ENCODE results near the gene QRICH1. TPM values are rescaled to one million over a fixed set of nuclear protein-coding genes. Genes with fewer than 3 reads are reported as not detected.

Gene QRICH1
- polyA plus RNA-seq, 3 donors = 9.3 to 150 (median 16.1) TPM

- TF ChIP-seq, protein P1, sequence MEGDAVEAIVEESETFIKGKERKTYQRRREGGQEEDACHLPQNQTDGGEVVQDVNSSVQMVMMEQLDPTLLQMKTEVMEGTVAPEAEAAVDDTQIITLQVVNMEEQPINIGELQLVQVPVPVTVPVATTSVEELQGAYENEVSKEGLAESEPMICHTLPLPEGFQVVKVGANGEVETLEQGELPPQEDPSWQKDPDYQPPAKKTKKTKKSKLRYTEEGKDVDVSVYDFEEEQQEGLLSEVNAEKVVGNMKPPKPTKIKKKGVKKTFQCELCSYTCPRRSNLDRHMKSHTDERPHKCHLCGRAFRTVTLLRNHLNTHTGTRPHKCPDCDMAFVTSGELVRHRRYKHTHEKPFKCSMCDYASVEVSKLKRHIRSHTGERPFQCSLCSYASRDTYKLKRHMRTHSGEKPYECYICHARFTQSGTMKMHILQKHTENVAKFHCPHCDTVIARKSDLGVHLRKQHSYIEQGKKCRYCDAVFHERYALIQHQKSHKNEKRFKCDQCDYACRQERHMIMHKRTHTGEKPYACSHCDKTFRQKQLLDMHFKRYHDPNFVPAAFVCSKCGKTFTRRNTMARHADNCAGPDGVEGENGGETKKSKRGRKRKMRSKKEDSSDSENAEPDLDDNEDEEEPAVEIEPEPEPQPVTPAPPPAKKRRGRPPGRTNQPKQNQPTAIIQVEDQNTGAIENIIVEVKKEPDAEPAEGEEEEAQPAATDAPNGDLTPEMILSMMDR (IDR thresholded peaks at IDR 0.05) = no peak
- Mint-ChIP-seq H3K9me3 (no peaks in the 10 kb centered on the region), H3K27me3 (ENCODE audit: low read depth in 3 of 3) (no peaks in the 10 kb centered on the region), H3K36me3 (peaks cover 62 to 63% of the 10 kb centered on the region in 2 donors), H3K4me1 (peaks cover 25% of the 10 kb centered on the region), H3K4me3 (peak overlapping the region; percentile 79 to 91), H3K27ac (peak overlapping the region in 6 of 7 donors; percentile 59 to 98 (median 96))
- intact Hi-C loops (cut with micrococcal nuclease) = no loop called here
- peak overlapping the region; percentile 78 for H3K4me2 ChIP-seq (replicated peaks; ENCODE audit: extremely low read depth, low read length, poor library complexity, severe bottlenecking)
- no CpG with 5 or more reads among the region's 4 CpGs for WGBS (ENCODE audit: insufficient coverage)
- H3K4me3 ChIP-seq (replicated peaks in 1 of 3; ENCODE audit: low read depth in 2 of 3, low read length in 3 of 3) = peak overlapping the region in 1 of 3 experiments; percentile 76
- H3K36me3 ChIP-seq (replicated peaks in 1 of 2; ENCODE audit: control insufficient read depth in 1 of 2, insufficient read depth in 2 of 2, low read length in 2 of 2) = peaks cover 62 to 69% of the 10 kb centered on the region in 2 donors
- peak overlapping the region; percentile 75 for H3K9ac ChIP-seq (ENCODE audit: insufficient read depth, low read length, poor library complexity, severe bottlenecking)
- no peaks in the 10 kb centered on the region for H3K27me3 ChIP-seq (ENCODE audit: control insufficient read depth in 2 of 2, insufficient read depth in 2 of 2, low read length in 2 of 2)
- H3K4me1 ChIP-seq (ENCODE audit: control insufficient read depth in 1 of 2, insufficient read depth in 2 of 2, low read length in 2 of 2) = peaks cover 15 to 22% of the 10 kb centered on the region in 2 donors
- H4K20me1 ChIP-seq (ENCODE audit: insufficient read depth, low read length) = no peaks in the 10 kb centered on the region
- no peaks in the 10 kb centered on the region for H3K9me3 ChIP-seq (replicated peaks in 1 of 2; ENCODE audit: control insufficient read depth in 1 of 2, insufficient read depth in 1 of 2, low read length in 2 of 2)
- DNase-seq = no peak
- H3K79me2 ChIP-seq (ENCODE audit: insufficient read depth, low read length) = peaks cover 35% of the 10 kb centered on the region
- H3K27ac ChIP-seq (ENCODE audit: low read depth in 1 of 2, low read length in 2 of 2) = peak overlapping the region in 1 of 2 donors; percentile 92
- no peak overlapping the region for H2AFZ ChIP-seq (ENCODE audit: insufficient read depth, low read depth, low read length, poor library complexity, severe bottlenecking)
These were observed 65.6 kb downstream of the QRICH1 start for GRCh38 chr3:49028298-49028672.

GRCh38 chr3:49027634-49028033, 66.2 kb downstream of the QRICH1 start:
- no peaks in the 10 kb centered on the region for H4K20me1 ChIP-seq (ENCODE audit: insufficient read depth, low read length)
- peaks cover 57 to 68% of the 10 kb centered on the region in 2 donors for H3K36me3 ChIP-seq (replicated peaks in 1 of 2; ENCODE audit: control insufficient read depth in 1 of 2, insufficient read depth in 2 of 2, low read length in 2 of 2)
- Mint-ChIP-seq H3K4me3 (no peak overlapping the region), H3K27me3 (ENCODE audit: low read depth in 3 of 3) (no peaks in the 10 kb centered on the region), H3K4me1 (peaks cover 32% of the 10 kb centered on the region), H3K36me3 (peaks cover 59 to 60% of the 10 kb centered on the region in 2 donors), H3K27ac (peak overlapping the region in 3 of 7 donors; percentile 7 to 88 (median 7)), H3K9me3 (no peaks in the 10 kb centered on the region)
- no peak overlapping the region for H3K9ac ChIP-seq (ENCODE audit: insufficient read depth, low read length, poor library complexity, severe bottlenecking)
- H3K4me2 ChIP-seq (replicated peaks; ENCODE audit: extremely low read depth, low read length, poor library complexity, severe bottlenecking) = no peak overlapping the region
- H3K79me2 ChIP-seq (ENCODE audit: insufficient read depth, low read length) = peaks cover 42% of the 10 kb centered on the region
- intact Hi-C loops (cut with micrococcal nuclease) = no loop called here
- TF ChIP-seq, protein P1 (IDR thresholded peaks at IDR 0.05) = no peak
- H3K27ac ChIP-seq (ENCODE audit: low read depth in 1 of 2, low read length in 2 of 2) = no peak overlapping the region
- no peaks in the 10 kb centered on the region for H3K27me3 ChIP-seq (ENCODE audit: control insufficient read depth in 2 of 2, insufficient read depth in 2 of 2, low read length in 2 of 2)
- H3K4me1 ChIP-seq (ENCODE audit: control insufficient read depth in 1 of 2, insufficient read depth in 2 of 2, low read length in 2 of 2) = peaks cover 21 to 28% of the 10 kb centered on the region in 2 donors
- no peak overlapping the region for H3K4me3 ChIP-seq (replicated peaks in 1 of 3; ENCODE audit: low read depth in 2 of 3, low read length in 3 of 3)
- 100% methylated on average over 7 of the region's 9 CpGs for WGBS (ENCODE audit: insufficient coverage)
- H2AFZ ChIP-seq (ENCODE audit: insufficient read depth, low read depth, low read length, poor library complexity, severe bottlenecking) = no peak overlapping the region
- no peak for DNase-seq
- H3K9me3 ChIP-seq (replicated peaks in 1 of 2; ENCODE audit: control insufficient read depth in 1 of 2, insufficient read depth in 1 of 2, low read length in 2 of 2) = no peaks in the 10 kb centered on the region

All from CD14-positive monocyte (primary cell).